CD4-positive, alpha-beta T cell treated with Interleukin-10 for 1 hour (primary cell): Measurements from ENCODE around the gene SLC19A1.

Source experiments
- DNase-seq: peaks from one replicate; pipeline ENCODE4 v3.0.0-alpha.2; 2020

SLC19A1 gene

DNA sequence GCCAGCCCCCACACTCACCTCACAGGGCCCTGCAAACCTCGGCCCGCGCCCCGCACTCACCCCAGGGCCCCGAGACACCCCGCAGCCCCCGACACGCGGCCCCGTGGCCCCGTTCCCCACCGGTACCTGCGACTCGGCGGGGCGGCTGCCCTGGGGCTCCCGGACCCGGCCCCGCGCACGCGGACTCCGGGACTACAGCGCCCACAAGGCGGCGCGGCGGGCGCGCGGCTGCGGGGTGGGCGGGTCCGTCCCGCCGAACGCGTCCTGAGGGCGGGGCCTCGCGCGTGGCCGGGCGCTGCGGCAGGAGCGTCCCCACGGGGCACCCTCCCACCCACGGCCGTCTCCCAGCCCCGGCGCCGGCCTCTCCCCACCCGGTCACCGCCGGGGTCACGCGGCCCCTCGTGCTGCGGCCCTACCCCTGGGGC lies at the start of gene SLC19A1:
TSS of gene SLC19A1 (minus strand) at position 199 of the 425 bp plus-strand sequence. CDS start 4,481 bp downstream, outside the sequence.
- DNase-seq, result peak; percentile 76

DNA sequence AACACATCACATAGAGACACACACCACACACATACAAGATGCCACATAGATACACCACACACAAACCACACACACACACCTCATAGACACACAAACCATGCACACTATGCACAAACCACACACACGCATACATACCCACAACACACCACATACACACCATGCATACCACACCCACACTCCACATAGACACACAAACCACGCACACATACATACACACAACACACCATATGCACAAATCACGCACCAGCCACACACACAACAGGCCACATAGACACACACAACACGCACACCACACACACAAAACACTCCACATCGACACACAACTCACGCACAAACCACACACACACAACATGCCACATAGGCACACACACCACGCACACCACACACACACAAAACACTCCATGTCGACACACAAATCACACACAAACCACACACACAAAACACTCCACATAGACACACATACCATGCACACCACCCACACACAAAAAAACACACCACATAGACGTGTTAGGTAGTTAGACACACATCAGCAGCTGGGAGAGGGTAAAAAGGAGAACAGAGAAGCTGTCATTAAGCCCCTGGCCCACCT lies 49.5 kb upstream of the SLC19A1 start:
- DNase-seq, result no peak

DNA sequence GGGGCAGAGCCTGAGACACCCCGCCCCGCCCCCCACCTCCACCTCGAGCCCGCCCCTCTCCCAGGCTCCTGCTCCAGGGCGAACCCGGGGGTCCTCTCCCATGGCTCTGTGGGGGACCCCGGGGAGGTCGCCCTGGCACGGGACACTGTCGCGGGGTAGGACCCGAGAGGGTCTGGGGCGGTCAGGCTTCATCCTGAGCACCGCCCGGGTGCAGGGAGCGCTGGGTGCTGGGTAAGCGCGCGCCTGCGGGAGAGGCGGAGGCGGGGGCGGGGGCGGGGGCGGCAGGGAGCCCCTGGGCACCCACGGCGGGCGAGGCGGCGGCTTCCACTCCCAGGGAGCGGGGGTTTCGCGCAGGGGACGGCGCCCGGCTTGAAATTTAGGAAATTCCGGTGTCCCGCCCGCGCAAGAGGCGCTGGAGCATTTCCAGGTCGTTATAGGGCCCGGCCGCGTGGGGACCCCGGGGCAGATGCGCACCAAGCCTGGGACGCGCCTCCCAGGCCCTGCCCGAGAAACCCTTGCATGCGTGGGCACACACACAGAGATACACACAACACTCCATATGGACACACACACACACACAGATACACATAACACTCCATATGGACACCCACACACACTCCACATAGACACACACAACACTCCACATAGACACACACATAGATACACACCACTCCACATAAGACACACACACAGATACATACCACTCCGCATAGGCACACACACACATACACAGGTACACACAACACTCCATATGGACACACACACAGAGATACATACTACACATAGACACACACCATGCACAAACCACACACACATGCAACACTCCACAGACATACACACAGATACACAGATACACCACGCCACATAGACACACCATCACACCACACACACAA lies 48.7 kb upstream of the SLC19A1 start:
- peak; percentile 52 for DNase-seq

DNA sequence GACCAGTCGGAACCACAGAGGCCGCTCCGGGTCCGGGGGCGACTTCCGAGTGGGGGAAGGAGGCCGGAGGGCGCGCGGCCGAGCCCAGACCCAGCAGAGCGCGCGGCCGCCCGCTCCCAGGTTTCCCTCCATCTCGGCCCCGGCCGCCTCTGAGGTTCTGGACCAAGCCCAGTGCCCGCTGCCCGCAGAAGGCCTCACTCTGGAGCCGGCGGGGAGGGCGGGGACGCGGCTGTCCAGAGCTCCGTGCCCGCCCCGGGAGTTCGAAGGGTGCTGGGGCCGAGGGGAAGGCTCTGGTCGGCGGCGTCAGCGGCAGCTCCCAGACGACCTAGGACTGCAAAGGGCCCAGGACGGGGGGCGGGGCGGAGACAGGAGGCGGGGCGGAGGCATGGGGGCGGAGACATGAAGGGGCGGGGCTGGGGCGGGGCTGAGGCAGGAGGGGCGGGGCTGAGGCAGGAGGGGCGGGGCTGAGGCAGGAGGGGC lies 48.0 kb upstream of the SLC19A1 start:
- DNase-seq, result peak; percentile 67

DNA sequence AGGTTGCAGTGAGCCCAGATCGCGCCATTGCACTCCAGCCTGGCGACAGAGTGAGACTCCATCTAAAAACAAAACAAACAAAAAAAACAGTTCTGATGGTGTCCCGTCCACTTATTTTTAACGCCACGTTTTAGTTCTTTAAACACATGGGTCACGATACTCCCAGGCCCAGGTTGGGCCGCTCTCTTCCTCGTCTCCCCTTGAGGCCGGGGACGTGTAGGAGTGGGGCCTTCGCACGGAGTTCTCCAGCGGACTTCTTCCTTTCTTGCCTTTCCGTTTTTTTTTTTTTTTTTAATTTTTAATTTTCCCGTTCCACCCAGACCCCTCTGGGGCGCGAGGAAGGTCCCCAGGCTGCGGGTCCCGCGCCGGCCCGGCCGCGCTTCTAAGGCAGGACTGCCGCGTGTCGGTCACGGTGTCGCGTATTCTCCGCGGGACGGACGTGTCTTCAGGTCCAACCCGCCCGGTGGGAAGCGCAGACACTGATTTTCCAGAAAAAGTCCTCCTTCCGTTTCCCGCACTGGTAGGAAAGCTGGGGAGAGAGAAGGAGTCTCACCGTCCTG lies 47.5 kb upstream of the SLC19A1 start:
- no peak for DNase-seq

DNA sequence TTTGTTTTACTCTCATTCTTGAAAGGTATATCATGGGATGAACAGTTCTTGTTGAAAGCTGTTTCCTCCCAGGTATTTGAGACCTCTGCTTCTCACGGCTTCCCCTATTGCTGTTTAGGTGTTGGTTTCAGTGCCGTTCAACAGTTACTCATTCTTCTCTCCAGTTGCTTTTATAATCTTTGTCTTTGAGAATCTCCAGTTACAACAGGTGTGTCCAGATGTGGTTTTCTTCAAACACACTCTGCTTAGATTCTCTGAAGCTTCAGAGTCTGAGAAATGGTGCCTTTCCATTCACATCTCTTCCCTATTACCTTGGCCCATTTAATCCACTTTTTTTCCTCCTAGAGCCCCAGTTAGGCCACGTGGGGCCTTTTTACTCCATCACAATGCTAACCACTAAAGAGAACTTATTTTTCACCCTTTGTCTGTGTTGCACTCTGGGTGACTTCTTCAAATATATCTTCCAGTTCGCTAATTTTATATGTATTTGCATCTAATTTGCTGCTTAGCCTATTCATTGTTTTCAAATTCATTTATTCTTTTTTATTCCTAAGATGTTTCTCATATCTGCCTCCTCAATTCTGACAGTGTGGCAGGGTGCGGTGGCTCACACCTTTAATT lies 46.7 kb upstream of the SLC19A1 start:
- DNase-seq, result no peak

DNA sequence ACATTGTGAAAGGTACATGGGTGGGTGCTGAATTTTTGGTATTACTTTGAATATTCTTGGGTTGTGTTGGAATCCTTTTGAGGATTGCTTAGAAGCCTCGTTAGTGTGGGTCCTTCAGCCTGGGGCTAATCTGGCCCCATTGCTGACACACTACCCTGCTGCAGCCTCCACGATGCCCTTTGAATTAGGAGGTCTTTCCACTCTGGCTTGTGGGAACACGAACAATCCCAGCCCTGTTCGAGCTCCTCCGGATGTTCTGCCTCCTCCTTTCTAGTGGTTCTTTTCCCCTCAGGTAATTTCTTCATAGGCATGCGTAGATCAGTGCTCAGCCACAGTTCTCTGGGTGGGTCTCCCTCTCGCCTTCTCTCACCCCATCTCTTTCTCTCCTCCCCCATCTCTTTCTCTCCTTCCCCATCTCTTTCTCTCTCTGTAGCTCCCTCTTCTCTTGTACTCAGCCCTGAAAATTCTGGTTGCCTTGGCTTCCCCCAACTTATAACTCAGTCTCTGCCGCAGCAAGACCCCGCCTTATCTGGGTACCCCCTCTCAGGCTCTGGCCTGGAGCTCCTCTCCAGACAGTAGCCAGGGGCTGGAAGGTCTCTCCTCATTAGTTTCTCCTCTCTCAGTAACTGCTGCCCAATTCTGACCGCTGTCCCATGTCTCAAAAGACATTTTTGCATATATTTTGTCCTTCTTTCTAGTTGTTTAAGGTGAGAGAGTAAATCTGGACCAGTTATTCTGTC lies 46.0 kb upstream of the SLC19A1 start:
- no peak for DNase-seq

DNA sequence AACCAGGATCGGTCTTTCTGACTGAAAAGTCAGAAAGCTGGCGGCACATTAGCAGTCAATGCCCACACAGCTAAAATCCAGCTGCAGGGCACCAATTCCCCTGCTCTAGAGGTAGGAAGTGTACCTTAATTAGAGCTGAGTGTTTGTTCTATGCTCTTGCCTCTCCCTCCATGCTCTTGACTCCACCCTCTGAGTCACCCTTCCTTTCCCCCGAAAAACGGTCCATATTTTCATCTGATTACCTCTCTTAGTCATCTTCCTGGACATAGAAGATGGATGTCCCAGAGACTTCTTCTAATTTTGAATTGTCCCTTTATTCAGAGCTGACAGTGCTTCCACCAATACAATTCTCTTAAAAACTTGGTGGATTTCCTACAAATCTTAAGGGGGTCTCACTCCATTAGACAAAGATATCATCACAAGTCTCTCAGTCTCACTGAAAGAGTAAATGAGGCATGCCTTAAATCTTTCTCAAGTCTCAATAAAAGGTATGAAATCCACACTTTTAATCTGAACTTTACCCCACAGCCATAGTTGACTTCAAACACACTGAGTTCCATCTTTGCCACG lies 44.1 kb upstream of the SLC19A1 start:
- no peak for DNase-seq

DNA sequence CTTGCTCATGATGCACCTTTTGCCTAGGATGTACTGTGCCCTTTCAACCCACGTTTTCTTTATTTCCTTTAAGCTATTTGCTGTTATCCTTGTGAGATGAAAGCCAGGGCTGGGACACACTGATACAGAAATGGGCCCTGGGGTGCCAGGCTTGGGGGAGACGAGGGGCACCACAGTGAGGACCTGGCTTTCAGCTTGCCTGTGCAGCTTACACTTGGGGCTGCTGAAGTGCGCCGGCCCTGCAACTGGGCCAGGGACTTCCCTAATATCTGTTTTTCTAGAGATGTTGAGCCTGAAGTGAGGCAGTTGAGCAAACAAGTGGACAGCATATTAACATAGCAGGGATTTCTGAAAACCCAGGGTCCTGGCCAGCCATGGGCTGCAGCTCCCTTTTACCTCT lies 42.5 kb upstream of the SLC19A1 start:
- DNase-seq, result no peak

DNA sequence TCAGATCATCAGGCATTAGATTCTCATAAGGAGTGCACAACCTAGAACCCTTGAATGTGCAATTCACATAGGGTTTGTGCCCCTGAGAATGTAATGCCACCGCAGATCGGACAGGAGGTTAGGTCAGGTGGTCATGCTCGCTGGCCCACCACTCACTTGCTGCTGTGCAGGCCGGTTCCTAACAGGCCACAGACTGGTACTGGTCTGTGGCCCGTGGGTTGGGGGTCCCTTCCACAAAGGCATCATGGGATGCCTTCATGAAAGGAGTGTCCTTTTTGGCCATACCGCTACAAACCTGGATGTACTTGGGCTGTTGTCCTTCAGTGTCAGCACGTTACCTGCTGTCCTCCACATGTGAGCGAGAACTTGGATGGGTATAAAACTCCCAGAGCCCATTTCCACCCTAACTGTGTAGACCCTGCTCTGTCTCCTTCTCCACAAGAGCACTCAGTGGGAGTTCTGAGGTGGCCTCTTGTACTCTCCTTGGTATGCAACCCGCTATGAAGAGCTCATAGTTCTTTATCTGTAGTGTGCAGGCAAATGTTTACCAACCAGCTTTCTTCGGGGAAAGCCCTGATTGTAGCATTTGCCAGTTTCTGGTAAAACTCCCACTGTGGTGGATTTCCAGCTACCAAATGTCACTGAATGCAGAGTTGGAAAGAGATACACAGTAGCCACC lies 41.7 kb upstream of the SLC19A1 start:
- DNase-seq, result no peak

DNA sequence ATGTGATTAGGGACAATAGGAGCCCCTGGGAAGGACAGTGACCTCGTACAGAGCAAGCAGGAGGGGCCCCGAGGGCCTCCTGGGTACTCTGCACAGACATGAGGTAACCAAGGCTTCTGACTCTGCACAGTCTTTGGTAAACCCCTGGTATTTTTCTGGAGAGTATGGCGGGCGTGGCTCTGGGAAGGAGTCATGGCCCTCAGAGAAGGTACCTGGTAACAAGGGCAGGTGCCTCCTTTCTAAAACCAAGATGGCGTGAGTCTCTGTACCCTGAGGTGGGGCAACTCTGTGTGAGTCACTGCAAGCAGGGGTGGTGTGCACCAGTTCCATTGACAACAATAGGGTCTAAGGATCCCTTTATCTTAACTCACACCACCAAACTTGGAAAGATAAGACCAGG lies 39.9 kb upstream of the SLC19A1 start:
- DNase-seq, result no peak

DNA sequence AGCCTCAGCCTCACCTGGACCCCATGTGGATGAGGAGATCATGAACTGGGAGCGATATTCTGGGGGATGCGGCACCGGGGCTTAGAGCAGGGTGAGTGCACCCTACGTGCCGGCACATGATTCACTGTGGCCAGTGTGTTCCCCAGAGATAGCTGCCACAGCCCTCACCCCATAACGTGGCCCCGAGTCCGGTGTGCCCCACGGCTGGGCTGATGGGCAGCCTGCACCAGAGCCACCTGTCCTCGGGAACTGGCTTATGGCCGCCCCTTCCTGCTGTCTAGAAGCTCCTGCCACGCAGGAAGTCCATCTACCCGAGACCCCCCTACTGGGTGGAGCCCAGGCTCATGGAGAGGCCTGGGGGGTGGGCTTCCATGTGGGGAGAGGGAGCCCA lies 39.1 kb upstream of the SLC19A1 start:
- DNase-seq, result no peak

DNA sequence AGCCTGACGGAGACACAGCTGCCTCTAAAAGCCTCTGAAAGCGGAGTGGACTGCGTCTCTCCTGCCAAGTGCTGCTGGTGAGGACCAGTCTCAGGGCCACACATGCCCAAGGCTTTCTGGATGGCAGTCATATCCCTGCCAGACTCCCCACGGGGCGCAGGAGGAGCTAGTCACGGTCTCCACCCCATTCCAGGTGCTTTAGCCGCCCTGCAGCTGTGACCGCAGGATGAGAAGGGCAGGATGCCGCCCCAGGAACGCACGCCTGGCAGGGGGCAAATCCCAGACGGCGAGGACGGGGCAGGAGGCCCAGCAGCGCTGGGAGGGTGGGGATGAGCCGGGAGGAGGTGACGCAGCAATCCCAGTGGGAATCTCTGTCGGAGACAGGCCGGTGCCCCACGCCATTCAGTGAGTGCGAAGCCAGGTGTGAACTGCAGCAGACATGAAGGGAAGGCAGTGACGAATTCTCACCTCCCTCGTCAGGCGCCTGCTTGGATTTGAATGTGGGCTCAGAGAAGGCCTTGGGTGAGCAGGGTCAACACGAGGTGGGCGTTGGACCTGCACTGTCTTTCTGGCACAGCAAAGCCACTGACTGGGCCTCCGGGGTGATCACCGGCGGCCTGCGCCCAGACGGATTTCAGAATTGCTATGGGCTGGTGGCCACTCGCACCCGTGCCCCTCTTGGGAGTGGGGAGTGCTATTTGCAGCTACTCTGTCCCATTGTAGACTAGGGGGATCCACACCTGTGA lies 38.5 kb upstream of the SLC19A1 start:
- no peak for DNase-seq

DNA sequence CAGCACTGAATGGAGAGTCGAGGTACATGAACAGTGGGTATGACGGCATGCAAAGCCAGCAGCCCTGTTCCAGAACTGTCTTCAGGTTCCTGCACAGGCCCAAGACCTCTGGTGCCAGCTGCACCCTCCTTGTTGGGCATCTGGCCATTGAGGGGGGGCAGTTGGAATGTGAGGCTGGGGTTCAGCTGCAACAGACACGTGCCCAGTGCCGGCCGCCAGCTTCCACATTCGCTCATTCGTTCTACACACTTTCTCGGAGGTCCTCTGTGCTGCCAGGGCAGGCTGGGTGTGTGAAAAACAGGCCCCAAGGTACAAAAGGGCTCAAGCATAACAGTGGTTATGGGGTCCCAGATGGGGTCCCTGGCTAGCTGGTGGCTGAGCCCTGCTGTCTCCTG lies 37.9 kb upstream of the SLC19A1 start:
- no peak for DNase-seq

DNA sequence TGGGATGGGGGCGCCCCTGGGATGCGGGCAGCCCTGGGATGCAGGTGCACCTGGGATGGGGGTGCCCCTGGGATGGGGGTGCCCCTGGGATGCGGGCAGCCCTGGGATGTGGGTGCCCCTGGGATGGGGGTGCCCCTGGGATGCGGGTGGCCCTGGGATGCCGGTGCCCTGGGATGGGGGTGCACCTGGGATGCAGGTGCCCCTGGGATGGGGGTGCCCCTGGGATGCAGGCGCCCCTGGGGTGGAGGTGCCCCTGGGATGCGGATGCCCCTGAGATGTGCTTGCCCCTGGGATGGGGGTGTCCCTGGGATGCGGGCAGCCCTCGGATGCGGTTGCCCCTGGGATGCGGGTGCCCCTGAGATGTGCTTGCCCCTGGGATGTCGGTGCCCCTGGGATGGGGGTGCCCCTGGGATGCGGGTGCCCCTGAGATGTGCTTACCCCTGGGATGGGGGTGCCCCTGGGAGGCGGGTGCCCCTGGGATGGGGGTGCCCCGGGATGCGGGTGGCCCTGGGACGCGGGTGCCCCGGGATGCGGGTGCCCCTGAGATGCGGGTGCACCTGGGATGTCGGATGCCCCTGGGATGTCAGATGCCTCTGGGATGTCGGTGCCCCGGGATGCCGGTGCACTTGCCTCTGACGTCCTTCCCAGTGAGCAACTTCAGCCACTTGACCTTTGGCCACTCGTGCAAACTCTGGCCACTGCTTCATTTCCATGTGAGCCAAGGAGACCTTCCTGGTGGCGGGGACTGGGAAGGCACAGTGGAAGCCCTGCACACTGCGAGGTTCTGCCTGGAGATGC lies 37.3 kb upstream of the SLC19A1 start:
- DNase-seq, result no peak

DNA sequence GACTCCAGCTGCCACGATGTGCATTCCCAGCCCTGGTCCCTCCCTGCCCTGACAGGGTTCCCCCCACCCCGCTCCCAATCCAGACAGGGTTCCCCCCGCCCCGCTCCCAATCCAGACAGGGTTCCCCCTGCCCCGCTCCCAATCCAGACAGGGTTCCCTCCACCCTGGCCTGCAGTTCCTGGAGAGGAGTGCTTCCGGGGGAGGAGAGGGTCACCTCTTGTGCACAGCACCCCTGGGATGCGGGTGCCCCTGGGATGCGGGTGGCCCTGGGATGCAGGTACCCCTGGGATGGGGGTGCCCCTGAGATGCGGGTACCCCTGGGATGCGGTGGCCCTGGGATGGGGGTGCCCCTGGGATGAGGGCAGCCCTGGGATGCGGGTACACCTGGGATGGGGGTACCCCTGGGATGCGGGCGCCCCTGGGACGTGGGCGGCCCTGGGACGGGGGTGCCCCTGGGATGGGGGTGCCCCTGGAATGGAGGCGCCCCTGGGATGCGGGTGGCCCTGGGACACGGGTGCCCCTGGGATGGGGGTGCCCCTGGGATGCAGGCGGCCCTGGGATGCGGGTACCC lies 36.7 kb upstream of the SLC19A1 start:
- DNase-seq, result no peak

DNA sequence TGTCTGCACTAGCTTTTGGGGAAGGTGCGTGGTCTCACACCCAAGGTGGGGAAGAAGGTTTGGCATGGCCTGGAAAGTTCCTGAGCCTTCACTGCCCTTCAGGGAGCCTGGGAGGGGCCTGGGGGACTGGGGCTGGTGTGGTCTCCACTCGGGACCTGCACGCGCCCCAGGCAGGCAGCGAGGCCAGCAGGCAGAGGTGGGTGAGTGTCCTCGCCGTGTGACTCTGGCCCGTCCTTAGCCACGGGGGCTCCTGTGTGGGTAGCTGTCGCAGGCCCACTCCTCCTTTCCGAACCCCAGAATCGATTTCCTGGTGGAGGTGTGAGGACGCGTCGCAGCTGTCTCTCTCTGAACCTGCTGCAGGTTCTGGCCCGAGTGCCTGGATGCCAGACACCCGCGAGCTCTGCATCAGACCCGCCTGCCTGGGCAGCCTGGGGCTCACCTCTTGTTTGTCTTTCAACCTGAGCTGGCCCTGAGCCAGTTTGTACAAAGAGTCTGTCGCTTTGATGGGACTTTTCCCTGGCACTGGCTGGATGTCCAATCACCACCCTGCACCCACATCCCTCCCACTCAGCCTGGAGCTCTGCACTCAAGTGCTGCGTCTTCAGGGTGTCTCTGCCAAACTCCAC lies 36.0 kb upstream of the SLC19A1 start:
- DNase-seq, result no peak

DNA sequence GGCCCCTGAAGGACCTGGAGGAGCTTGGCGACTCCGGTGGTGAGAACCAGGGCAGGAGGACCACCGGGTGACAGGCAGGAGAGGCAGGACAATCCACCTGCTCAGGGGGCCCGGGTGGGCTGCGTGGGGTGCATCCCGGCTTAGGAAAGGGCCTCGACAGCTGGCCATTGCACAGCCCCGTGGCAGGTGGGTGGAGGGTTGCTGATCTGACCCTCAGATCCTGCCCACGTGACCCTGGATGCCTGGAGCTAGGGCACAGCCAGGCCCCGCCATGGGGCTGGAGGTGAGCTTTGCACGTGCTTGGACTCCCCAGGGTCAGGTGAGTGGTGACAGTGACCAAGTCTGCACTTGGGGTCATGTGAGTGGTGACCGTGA lies 35.5 kb upstream of the SLC19A1 start:
- DNase-seq, result no peak
